Mesenchymal stem cell (in vitro differentiated cells and primary cell): ENCODE results near the gene STK16.

ENCODE experiments used
- DNase-seq: peaks from one replicate; pipeline ENCODE4 v3.0.0-alpha.2; 2013
- H2AFZ ChIP-seq: one replicate; pipeline ENCODE4 v1.6.1; 2013; ENCODE audit warnings: low read depth, mild to moderate bottlenecking, control low read depth, inconsistent platforms, low read length, moderate library complexity
- H2AK5ac ChIP-seq: 2 replicates; pipeline ENCODE4 v1.6.1; 2013; ENCODE audit warnings: low read length, moderate library complexity, mild to moderate bottlenecking, inconsistent platforms; ENCODE audit not compliant: severe bottlenecking
- H2BK120ac ChIP-seq: one replicate; pipeline ENCODE4 v1.6.1; 2013; ENCODE audit warnings: low read depth, mild to moderate bottlenecking, inconsistent platforms, low read length, moderate library complexity
- H2BK12ac ChIP-seq, 2 experiments: one replicate each; pipeline ENCODE4 v1.6.1; 2013; ENCODE audit warnings: inconsistent platforms in 2 of 2, low read length in 2 of 2, mild to moderate bottlenecking in 2 of 2, moderate library complexity in 2 of 2, control low read depth in 1 of 2
- H2BK15ac ChIP-seq: one replicate; pipeline ENCODE4 v1.6.1; 2013; ENCODE audit warnings: mild to moderate bottlenecking, low read depth, inconsistent platforms; ENCODE audit not compliant: poor library complexity, severe bottlenecking
- H2BK5ac ChIP-seq: 2 replicates; pipeline ENCODE4 v1.6.1; 2013; ENCODE audit warnings: low read depth, mild to moderate bottlenecking, low read length, control low read depth, inconsistent platforms; ENCODE audit not compliant: poor library complexity, severe bottlenecking
- H3K14ac ChIP-seq, 2 experiments: one replicate each; pipeline ENCODE4 v1.6.1; 2013; ENCODE audit warnings: inconsistent platforms in 2 of 2, low read length in 2 of 2, control low read depth in 1 of 2, mild to moderate bottlenecking in 1 of 2, moderate library complexity in 1 of 2
- H3K18ac ChIP-seq, 2 experiments: one replicate each; pipeline ENCODE4 v1.6.1; 2013; ENCODE audit warnings: inconsistent platforms in 2 of 2, low read length in 2 of 2, control low read depth in 1 of 2, low read depth in 1 of 2, mild to moderate bottlenecking in 1 of 2
- H3K23ac ChIP-seq, 2 experiments: one replicate each; pipeline ENCODE4 v1.6.1; 2013; ENCODE audit warnings: inconsistent platforms in 2 of 2, low read length in 2 of 2, mild to moderate bottlenecking in 2 of 2, moderate library complexity in 2 of 2, control low read depth in 1 of 2
- H3K27ac ChIP-seq: 2 replicates; pipeline ENCODE4 v1.5.1; 2013; ENCODE audit warnings: mild to moderate bottlenecking, moderate library complexity, low read length, control low read depth, inconsistent platforms; ENCODE audit not compliant: poor library complexity, severe bottlenecking
- H3K27me3 ChIP-seq, 2 experiments: 2 replicates each; pipeline versions ENCODE4 v1.6.1 to v1.7.0; 2013; ENCODE audit warnings: low read length in 2 of 2, mild to moderate bottlenecking in 2 of 2, moderate library complexity in 2 of 2, control low read depth in 1 of 2, inconsistent platforms in 1 of 2; ENCODE audit not compliant: control insufficient read depth in 1 of 2, insufficient read depth in 1 of 2
- H3K36me3 ChIP-seq, 2 experiments: 2 replicates each; pipeline versions ENCODE4 v1.6.1 to v1.7.0; 2013; ENCODE audit warnings: low read length in 2 of 2, control low read depth in 1 of 2, inconsistent platforms in 1 of 2, low read depth in 1 of 2, mild to moderate bottlenecking in 1 of 2; ENCODE audit not compliant: insufficient read depth in 2 of 2, control insufficient read depth in 1 of 2
- H3K4ac ChIP-seq, 2 experiments: one replicate each; pipeline ENCODE4 v1.6.1; 2013; ENCODE audit warnings: inconsistent platforms in 2 of 2, low read length in 2 of 2, mild to moderate bottlenecking in 2 of 2, moderate library complexity in 2 of 2, control low read depth in 1 of 2, low read depth in 1 of 2
- H3K4me1 ChIP-seq: 2 replicates; pipeline ENCODE4 v1.6.1; 2013; ENCODE audit warnings: low read depth, low read length, control low read depth; ENCODE audit not compliant: control insufficient read depth, insufficient read depth
- H3K4me2 ChIP-seq: 2 replicates; pipeline ENCODE4 v1.6.1; 2013; ENCODE audit warnings: low read length, mild to moderate bottlenecking, inconsistent platforms; ENCODE audit not compliant: poor library complexity, severe bottlenecking
- H3K4me3 ChIP-seq, 2 experiments: 2 replicates each; pipeline versions ENCODE4 v1.5.1 to v1.7.0; 2013; ENCODE audit warnings: low read length in 2 of 2, mild to moderate bottlenecking in 2 of 2, control low read depth in 1 of 2, low read depth in 1 of 2; ENCODE audit not compliant: insufficient read depth in 1 of 2
- H3K79me1 ChIP-seq: replicated peaks from 2 replicates; pipeline ENCODE4 v1.6.1; 2013; ENCODE audit warnings: mild to moderate bottlenecking, control low read depth, low read length, inconsistent platforms; ENCODE audit not compliant: poor library complexity, severe bottlenecking
- H3K9ac ChIP-seq: 2 replicates; pipeline ENCODE4 v1.7.0; 2013; ENCODE audit warnings: mild to moderate bottlenecking, low read length, moderate library complexity
- H3K9me3 ChIP-seq: 2 replicates; pipeline ENCODE4 v1.7.0; 2013; ENCODE audit warnings: mild to moderate bottlenecking, low read length; ENCODE audit not compliant: control insufficient read depth
- H4K8ac ChIP-seq: one replicate; pipeline ENCODE4 v1.6.1; 2013; ENCODE audit warnings: inconsistent platforms, mild to moderate bottlenecking, low read length, moderate library complexity
- H4K91ac ChIP-seq: one replicate; pipeline ENCODE4 v1.6.1; 2013; ENCODE audit warnings: mild to moderate bottlenecking, low read length, inconsistent platforms
- WGBS: methylation state at CpG from one replicate; pipeline ENCODE4 v1.1.7; 2013; ENCODE audit warnings: mixed read lengths; 5-methylcytosine and 5-hydroxymethylcytosine counted together

Gene STK16

DNA sequence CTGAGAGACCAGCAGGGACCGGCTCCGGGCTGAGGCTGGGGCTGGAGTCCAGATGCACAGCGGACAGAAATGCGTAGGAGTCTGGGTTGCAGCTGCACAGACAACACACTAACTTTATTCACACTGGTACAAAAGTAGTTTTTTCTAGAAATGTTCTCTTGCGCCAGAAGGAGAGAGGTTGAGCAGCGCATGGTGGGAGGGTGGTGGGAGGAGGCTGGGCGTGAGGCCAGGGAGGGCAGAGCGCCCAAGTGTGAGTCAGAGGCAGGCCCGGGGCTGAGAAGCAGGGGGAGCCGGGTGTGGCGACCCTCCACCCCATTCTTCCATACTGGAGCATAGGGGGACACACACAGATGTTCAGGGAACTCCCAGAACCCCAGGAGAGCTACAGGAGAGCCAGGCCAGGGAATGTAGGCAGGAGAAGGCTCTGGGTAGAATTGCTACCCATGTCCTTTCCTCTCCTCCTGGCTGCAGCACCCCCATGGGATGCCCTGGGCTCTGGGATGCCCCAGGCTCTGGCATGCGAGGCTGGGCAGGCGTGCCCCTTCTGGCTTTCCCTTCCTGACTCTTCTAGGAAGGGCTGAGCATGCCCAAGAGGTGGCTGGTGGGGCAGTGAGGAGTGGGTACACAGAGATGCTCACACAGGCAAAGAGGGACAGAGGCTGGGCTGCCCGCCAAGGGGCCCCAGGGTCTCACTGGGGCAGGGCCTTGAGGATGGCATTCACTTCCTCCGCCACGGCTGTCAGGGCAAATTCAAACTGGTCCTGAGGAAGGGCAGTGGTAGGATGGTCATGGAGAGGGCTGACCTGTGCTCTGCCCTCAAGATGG, 44.5 kb downstream of the STK16 start:
- Histone ChIP-seq H4K8ac (peak overlapping the region; percentile 14), H3K23ac (no peak overlapping the region), H3K14ac (no peak overlapping the region), H3K18ac (no peak overlapping the region), H3K4me2 (no peak overlapping the region), H2BK120ac (no peak overlapping the region), H2AK5ac (no peak overlapping the region), H2BK12ac (no peak overlapping the region), H2BK15ac (peak overlapping the region; percentile 6), H2AFZ (no peak overlapping the region), H3K4me1 (peaks cover 17% of the 10 kb centered on the region), H3K4me3 (peak overlapping the region in 1 of 2 experiments; percentile 54), H3K27ac (no peak overlapping the region), H3K79me1 (peaks cover 3% of the 10 kb centered on the region), H3K9ac (peak overlapping the region; percentile 75), H3K36me3 (peaks cover 9 to 21% of the 10 kb centered on the region in 2 experiments), H3K27me3 (no peaks in the 10 kb centered on the region), H4K91ac (no peak overlapping the region), H3K4ac (no peak overlapping the region), H2BK5ac (no peak overlapping the region), H3K9me3 (no peaks in the 10 kb centered on the region)
- peak; percentile 73 for DNase-seq
- WGBS: 90% methylated on average over 10 of the region's 16 CpGs

DNA sequence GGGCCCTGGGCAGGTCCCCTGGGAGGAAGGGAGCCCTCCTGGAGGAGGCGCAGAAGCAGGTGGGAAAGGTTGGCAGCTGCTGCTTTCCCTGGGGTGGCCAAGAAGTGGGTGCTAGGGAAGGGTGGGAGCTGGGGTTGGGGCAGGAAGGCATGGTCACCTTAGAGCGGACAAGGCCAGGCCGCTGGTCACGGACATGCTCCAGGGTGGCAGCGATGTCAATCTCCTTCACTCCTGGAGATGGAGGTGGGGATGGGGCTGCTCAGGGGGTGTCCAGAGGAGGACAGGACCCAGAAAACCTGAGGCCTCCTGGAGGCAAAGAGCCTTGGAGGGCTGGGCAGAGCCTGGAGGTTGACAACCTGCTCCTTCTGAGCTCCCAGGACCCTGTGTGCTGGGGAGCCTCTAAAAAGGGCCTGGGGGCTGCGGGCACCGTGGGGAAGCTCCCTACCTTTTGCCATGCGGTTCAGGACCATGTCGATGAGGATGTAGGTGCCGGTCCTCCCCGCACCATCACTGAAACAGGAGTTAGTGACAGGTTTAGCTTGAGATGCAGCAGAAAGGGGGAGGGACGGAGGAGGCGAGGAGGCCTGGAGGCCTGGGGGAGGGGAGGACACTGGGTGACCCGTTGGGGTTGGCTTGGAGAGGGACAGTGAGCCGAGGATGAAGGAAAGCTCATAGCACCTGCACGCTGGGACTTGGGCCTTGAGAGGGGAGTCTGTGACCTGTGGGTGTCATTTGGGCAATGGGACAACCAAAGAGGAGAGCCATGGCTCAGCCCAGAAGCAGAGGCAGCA, 45.3 kb downstream of the STK16 start:
- no peak overlapping the region for H3K4me3 ChIP-seq
- H4K91ac ChIP-seq: no peak overlapping the region
- no peak overlapping the region for H2BK5ac ChIP-seq
- H3K27me3 ChIP-seq: no peaks in the 10 kb centered on the region
- no peaks in the 10 kb centered on the region for H3K9me3 ChIP-seq
- no peak overlapping the region for H4K8ac ChIP-seq
- no peak overlapping the region for H3K4me2 ChIP-seq
- WGBS: 89% methylated on average over 16 of the region's 16 CpGs
- no peak overlapping the region for H3K14ac ChIP-seq
- H2BK120ac ChIP-seq: no peak overlapping the region
- no peak overlapping the region for H2AFZ ChIP-seq
- no peak overlapping the region for H3K23ac ChIP-seq
- H2BK15ac ChIP-seq: no peak overlapping the region
- peaks cover 4 to 13% of the 10 kb centered on the region in 2 experiments for H3K36me3 ChIP-seq
- H2AK5ac ChIP-seq: no peak overlapping the region
- no peak overlapping the region for H3K4ac ChIP-seq
- peak overlapping the region; percentile 75 for H3K9ac ChIP-seq
- H3K4me1 ChIP-seq: peaks cover 20% of the 10 kb centered on the region
- no peak for DNase-seq
- H3K27ac ChIP-seq: no peak overlapping the region
- no peaks in the 10 kb centered on the region for H3K79me1 ChIP-seq
- peak overlapping the region in 1 of 2 experiments; percentile 11 for H3K18ac ChIP-seq
- no peak overlapping the region for H2BK12ac ChIP-seq

DNA sequence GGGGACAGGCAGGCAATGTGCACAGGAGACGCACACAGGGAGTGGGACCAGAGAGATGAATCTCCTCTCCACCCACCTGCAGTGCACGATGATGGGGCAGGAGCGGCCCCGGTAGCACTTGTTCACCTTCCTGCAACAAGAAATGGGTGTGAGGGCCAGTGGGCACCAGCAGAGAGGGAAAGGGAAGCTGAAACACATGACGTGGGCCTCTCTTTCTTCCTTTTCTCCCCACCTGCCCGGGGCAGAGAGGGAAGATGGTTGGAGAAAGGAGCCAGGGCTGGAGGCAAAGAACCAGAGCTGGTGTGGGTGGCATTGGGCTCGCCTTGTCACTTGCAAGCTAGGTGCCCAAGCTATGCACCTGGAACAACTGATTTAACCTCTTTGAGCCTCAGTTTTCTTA, 46.1 kb downstream of the STK16 start:
- no peak overlapping the region for H2AK5ac ChIP-seq
- no peak overlapping the region for H3K4me3 ChIP-seq
- no peak overlapping the region for H2BK120ac ChIP-seq
- H4K91ac ChIP-seq: no peak overlapping the region
- no peak overlapping the region for H3K4me2 ChIP-seq
- peaks cover 4% of the 10 kb centered on the region in 2 experiments for H3K36me3 ChIP-seq
- peaks cover 16% of the 10 kb centered on the region for H3K4me1 ChIP-seq
- H2AFZ ChIP-seq: no peak overlapping the region
- H2BK15ac ChIP-seq: no peak overlapping the region
- no peak overlapping the region for H4K8ac ChIP-seq
- DNase-seq: no peak
- no peaks in the 10 kb centered on the region for H3K27me3 ChIP-seq
- H2BK12ac ChIP-seq: no peak overlapping the region
- 79% methylated on average over 5 of the region's 7 CpGs for WGBS
- H3K9ac ChIP-seq: no peak overlapping the region
- no peaks in the 10 kb centered on the region for H3K79me1 ChIP-seq
- H3K27ac ChIP-seq: no peak overlapping the region
- H2BK5ac ChIP-seq: no peak overlapping the region
- no peak overlapping the region for H3K14ac ChIP-seq
- H3K18ac ChIP-seq: no peak overlapping the region
- no peaks in the 10 kb centered on the region for H3K9me3 ChIP-seq
- no peak overlapping the region for H3K23ac ChIP-seq
- H3K4ac ChIP-seq: no peak overlapping the region

DNA sequence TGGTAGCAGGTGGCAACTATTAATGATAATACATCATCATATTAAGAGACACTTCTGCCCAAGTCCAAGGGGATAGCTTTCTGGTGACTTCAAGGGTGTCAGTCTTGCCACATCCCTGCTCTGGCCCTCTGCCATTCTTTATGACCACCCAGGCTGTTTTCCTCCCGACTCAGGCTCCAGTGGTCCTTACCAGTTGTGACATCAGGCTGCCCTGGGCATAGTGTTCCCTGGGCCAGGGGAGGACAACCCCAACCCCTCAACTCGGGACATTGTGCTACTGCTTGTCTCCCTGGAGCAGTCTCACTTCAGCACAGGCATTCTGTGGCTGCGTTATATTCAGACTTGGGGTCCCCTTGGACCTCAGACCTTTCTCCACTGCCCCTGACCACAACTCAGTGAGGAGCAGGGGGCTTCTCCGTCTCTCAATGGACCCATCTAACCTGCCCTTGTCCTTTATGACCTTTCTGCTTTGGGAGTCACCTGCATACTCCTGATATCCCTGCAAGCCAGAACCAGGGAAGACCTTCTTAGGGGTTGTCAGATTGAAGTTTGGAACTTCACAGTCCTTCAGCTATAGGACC, 46.7 kb downstream of the STK16 start:
- H2BK12ac ChIP-seq: no peak overlapping the region
- WGBS: 85% methylated on average over 4 of the region's 4 CpGs

More for the DNA sequence above, 46.7 kb downstream of the STK16 start:
- Histone ChIP-seq H3K14ac (no peak overlapping the region), H3K4me2 (no peak overlapping the region), H2AK5ac (no peak overlapping the region), H3K4ac (no peak overlapping the region), H2BK5ac (no peak overlapping the region), H3K9me3 (no peaks in the 10 kb centered on the region), H2AFZ (no peak overlapping the region), H2BK15ac (no peak overlapping the region), H3K18ac (no peak overlapping the region), H3K23ac (no peak overlapping the region), H3K79me1 (no peaks in the 10 kb centered on the region), H3K4me1 (peaks cover 14% of the 10 kb centered on the region), H3K27ac (no peak overlapping the region), H4K91ac (no peak overlapping the region), H2BK120ac (no peak overlapping the region), H3K36me3 (peaks cover 0 to under 1% of the 10 kb centered on the region in 2 experiments), H3K9ac (no peak overlapping the region), H3K27me3 (no peaks in the 10 kb centered on the region), H4K8ac (no peak overlapping the region), H3K4me3 (no peak overlapping the region)
- no peak for DNase-seq
